HPDE6-E6E7 (cell line): ENCODE results near the gene PSRC1.

Experiments
- DNase-seq: peaks from one replicate; pipeline ENCODE4 v3.0.0; 2011; ENCODE audit warnings: missing footprints; ENCODE audit errors: extremely low spot score

Gene PSRC1

GRCh38 chr1:109258481-109259466 is 24.2 kb downstream of the PSRC1 start:
- no peak for DNase-seq

- DNase-seq = no peak
Measured at GRCh38 chr1:109257682-109258421, 25.1 kb downstream of the PSRC1 start.

GRCh38 chr1:109256971-109257681 is 25.8 kb downstream of the PSRC1 start:
- peak; percentile 73 for DNase-seq

- DNase-seq = no peak
Measured at GRCh38 chr1:109256085-109256484, 26.9 kb downstream of the PSRC1 start.

DNA sequence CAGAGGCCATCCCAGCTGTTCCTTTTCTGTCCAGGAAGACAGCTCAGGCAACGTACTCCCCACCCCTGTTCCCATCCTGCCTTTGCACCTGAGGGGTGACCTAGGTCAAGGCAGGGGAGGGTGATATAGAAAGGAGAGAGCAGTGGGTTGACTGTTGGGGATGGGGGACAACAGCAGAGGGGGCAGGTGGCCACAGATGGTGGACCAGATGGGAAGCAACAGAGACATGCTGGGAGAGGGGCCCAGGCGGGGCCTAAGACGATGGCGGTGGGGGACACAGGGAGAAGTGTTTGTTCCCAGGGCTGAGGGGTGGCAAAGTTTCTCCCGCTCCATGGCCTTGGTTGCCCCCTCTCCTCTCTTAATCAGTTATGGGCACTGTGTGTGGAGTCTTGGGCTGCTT is 27.3 kb downstream of the PSRC1 start:
- DNase-seq = no peak

GRCh38 chr1:109255097-109255651 is 27.8 kb downstream of the PSRC1 start:
- DNase-seq = no peak

GRCh38 chr1:109254621-109255096 is 28.3 kb downstream of the PSRC1 start:
- DNase-seq = no peak

DNA sequence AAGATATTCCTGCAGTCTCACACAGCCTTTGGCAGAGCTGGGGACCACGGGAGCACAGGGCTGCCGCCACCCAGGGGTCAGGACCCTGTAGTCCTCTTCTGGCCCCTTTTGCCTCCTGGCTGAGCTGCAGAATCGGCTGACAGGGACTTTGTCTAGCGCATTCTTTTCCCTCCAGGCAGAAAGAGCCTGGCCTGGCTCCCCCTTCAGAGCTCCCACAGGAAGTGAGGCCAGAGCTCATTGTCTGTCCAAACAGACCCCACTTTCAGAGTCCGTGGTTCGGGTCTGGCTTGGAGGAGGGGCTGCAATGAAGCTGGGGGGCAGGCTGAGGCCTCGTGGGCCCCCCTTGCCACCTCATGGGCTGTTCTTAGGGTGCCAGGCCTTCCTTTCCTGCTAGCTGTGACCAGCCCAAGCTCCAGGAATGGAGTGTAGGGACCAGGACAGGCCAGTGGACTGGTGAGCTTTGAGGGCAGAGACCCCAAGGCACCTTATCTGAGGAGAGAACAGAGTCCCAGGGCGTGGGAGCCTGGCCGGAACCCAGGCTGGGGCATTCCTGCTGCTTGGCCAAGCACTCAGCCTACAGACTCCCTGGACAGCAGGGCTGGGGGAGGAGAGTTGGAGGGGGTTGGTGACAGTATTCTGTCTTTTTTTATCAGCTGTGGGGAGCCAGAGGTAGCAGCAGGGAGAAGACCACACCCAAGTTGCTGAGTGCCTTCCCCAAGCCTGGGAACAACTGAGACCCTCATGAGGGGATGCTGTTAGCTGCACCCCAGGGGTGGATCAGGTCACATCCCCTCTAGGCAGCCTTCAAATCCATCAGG is 28.9 kb downstream of the PSRC1 start:
- no peak for DNase-seq

- DNase-seq = no peak
Measured at GRCh38 chr1:109252893-109253802, 29.8 kb downstream of the PSRC1 start.

DNA sequence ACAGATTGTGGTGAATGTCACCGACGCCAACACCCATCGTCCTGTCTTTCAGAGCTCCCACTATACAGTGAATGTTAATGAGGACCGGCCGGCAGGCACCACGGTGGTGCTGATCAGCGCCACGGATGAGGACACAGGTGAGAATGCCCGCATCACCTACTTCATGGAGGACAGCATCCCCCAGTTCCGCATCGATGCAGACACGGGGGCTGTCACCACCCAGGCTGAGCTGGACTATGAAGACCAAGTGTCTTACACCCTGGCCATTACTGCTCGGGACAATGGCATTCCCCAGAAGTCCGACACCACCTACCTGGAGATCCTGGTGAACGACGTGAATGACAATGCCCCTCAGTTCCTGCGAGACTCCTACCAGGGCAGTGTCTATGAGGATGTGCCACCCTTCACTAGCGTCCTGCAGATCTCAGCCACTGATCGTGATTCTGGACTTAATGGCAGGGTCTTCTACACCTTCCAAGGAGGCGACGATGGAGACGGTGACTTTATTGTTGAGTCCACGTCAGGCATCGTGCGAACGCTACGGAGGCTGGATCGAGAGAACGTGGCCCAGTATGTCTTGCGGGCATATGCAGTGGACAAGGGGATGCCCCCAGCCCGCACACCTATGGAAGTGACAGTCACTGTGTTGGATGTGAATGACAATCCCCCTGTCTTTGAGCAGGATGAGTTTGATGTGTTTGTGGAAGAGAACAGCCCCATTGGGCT is 30.6 kb downstream of the PSRC1 start:
- DNase-seq = no peak

DNA sequence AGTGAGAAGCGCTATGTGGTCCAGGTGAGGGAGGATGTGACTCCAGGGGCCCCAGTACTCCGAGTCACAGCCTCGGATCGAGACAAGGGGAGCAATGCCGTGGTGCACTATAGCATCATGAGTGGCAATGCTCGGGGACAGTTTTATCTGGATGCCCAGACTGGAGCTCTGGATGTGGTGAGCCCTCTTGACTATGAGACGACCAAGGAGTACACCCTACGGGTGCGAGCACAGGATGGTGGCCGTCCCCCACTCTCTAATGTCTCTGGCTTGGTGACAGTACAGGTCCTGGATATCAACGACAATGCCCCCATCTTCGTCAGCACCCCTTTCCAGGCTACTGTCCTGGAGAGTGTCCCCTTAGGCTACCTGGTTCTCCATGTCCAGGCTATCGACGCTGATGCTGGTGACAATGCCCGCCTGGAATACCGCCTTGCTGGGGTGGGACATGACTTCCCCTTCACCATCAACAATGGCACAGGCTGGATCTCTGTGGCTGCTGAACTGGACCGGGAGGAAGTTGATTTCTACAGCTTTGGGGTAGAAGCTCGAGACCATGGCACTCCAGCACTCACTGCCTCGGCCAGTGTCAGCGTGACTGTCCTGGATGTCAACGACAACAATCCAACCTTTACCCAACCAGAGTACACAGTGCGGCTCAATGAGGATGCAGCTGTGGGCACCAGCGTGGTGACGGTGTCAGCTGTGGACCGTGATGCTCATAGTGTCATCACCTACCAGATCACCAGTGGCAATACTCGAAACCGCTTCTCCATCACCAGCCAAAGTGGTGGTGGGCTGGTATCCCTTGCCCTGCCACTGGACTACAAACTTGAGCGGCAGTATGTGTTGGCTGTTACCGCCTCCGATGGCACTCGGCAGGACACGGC is 31.4 kb downstream of the PSRC1 start:
- no peak for DNase-seq

DNA sequence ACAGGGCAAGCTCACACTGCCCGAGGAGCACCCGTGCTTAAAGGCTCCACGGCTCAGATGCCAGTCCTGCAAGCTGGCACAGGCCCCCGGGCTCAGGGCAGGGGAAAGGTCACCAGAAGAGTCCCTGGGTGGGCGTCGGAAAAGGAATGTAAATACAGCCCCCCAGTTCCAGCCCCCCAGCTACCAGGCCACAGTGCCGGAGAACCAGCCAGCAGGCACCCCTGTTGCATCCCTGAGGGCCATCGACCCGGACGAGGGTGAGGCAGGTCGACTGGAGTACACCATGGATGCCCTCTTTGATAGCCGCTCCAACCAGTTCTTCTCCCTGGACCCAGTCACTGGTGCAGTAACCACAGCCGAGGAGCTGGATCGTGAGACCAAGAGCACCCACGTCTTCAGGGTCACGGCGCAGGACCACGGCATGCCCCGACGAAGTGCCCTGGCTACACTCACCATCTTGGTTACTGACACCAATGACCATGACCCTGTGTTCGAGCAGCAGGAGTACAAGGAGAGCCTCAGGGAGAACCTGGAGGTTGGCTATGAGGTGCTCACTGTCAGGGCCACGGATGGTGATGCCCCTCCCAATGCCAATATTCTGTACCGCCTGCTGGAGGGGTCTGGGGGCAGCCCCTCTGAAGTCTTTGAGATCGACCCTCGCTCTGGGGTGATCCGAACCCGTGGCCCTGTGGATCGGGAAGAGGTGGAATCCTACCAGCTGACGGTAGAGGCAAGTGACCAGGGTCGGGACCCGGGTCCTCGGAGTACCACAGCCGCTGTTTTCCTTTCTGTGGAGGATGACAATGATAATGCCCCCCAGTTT is 32.3 kb downstream of the PSRC1 start:
- DNase-seq = no peak

DNA sequence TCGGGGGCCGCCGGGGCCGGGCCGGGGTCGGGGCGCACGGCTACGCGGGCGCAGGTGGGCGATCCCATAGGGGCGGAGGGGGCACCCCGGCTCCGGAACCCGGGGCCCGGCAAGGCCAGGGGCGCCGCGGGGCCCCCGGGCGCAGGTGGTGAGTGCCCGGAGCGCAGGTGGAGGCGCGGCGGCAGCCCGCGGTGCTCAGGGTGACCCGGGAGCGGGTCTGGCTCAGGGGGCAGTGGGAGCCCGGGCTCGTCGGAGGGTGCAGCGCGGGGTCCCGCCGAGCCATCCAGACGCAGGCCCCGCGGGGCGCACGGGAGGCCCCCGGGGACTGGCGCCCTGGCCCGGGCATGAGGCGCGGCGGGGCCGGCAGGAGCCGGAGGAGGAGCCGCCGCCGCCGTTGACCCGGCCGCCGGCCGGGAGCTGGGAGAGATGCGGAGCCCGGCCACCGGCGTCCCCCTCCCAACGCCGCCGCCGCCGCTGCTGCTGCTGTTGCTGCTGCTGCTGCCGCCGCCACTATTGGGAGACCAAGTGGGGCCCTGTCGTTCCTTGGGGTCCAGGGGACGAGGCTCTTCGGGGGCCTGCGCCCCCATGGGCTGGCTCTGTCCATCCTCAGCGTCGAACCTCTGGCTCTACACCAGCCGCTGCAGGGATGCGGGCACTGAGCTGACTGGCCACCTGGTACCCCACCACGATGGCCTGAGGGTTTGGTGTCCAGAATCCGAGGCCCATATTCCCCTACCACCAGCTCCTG is 33.1 kb downstream of the PSRC1 start:
- DNase-seq = no peak

- DNase-seq = peak; percentile 69
Measured at GRCh38 chr1:109248797-109249629, 33.9 kb downstream of the PSRC1 start, which contains the start of gene CELSR2. CELSR2 (plus strand) TSS chr1:109249539; CDS start chr1:109250080, 541 bp downstream.

DNA sequence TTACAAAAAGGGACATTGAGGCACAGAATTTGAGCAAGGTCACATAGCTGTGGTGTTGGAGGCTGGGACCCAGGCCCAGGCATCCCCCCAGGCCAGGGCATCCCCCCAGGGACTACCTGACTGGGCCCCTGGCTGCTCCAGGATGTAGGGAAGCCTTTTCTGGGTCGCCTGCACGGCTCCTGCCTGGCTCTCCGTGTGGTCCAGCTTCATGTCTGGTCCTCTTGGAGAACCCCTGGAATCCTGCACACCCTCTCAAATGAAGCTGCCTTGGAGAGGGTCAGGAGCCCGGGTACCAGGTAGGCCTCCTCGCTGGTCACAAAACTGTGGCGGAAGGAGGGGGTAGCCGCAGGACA is 34.5 kb downstream of the PSRC1 start:
- DNase-seq = no peak
